Stimulated activated CD4-positive, alpha-beta T cell treated with anti-CD3 and anti-CD28 coated beads, Interleukin-1b, Interleukin-23, amount 100 ng/mL, for 1 hour (primary cell): Measurements from ENCODE around the gene BSN.

Experiments used
- DNase-seq, 2 donors: peaks; one replicate each; pipeline ENCODE4 v3.0.0-alpha.2; 2020; ENCODE audit warnings: low read depth in 2 of 2

Gene BSN

GRCh38 chr3:49553692-49554632 lies at the start of gene BSN:
TSS of gene BSN (plus strand) at chr3:49554477. CDS start at chr3:49554603, 126 bp downstream.
- DNase-seq = peak; percentile 70 to 71

DNA sequence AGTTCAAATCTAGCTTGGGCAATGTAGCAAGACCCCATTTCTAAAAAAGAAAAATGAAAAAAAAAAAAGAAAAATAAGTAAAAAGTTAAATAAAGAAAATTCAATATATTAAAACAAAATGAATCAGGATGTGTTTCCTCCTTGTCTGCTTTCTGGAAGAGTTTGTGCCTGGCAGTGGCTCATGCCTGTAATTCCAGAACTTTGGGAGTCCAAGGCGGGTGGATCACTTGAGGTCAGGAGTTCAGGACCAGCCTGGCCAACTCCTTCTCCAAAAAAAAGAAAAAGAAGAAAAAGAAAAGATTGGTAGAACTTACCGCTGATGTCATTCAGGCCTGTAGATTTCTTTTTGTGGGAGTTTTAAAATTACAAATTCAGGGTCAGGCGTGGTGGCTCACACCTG lies 47.4 kb upstream of the BSN start:
- DNase-seq = no peak

GRCh38 chr3:49509028-49509561 lies 45.2 kb upstream of the BSN start:
- no peak for DNase-seq

- no peak for DNase-seq
Observed at GRCh38 chr3:49511639-49512038, 42.6 kb upstream of the BSN start.

DNA sequence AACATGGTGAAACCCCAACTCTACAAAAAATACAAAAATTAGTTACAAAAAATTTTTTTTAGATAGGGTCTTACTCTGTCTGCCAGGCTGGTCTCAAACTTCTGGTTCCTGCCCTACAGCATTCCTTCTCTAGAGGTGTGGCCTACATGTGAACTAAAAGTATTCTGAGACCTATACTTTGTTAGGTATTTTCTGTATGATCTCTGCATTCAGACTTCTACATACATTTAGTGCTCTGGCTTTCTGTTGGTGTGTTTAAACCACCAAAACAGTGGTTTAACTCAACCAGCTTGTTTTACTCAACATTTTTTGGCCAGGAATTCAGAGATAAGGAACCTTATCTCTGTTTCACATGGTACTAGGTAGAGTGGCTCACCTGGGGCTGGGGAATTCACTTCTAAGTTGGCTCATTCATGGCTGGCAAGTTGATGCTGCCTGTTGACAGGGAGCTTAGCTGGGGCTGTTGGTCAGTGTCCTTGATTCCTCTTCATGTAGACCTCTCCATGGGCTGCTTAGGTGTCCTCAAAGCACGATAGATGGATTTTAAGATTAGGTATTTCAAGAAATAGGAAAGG lies 41.4 kb upstream of the BSN start:
- no peak for DNase-seq

- DNase-seq = no peak
Observed at GRCh38 chr3:49513494-49514124, 40.7 kb upstream of the BSN start.

DNA sequence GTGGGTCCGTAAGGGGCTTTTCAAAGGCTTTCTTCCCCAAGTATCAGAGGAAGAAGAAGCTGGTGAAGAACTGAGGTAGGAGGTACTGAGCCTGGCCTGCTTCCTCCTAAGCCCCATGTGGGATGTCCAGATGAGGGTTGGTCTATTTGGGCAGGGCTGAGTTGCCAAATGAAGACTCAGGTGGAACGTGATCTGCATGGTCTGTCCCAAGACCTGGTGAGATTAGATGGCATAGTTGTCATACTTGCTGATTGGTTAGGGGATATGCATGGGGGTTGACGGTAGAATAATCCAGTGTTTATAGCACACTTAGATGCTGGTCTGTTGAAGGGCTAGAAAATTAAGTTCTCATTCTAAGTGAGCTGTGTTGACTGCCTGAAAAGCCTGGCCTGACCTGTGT lies 36.3 kb upstream of the BSN start:
- no peak for DNase-seq

DNA sequence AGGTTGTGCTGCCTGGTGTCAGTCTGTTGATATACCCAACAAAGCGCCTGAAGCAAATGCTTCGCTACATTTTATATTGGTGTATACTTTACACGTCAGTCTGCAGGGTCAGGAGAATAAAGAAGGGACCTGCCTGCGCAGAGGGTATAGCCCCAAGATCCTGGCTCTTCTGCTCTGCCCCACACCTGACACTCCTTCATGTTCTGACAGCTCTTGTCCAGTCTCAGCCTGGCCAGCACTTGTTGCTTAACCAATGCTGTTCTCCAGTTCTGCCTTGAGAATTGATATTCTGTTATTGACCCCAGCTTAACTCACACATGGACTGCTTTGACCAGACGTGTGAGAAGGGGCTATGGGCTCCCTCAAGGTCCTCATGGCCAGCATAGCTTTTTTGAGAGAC lies 35.8 kb upstream of the BSN start:
- no peak for DNase-seq

- DNase-seq = no peak
Observed at GRCh38 chr3:49519296-49519695, 35.0 kb upstream of the BSN start.

GRCh38 chr3:49519916-49520385 lies 34.3 kb upstream of the BSN start:
- DNase-seq = no peak

DNA sequence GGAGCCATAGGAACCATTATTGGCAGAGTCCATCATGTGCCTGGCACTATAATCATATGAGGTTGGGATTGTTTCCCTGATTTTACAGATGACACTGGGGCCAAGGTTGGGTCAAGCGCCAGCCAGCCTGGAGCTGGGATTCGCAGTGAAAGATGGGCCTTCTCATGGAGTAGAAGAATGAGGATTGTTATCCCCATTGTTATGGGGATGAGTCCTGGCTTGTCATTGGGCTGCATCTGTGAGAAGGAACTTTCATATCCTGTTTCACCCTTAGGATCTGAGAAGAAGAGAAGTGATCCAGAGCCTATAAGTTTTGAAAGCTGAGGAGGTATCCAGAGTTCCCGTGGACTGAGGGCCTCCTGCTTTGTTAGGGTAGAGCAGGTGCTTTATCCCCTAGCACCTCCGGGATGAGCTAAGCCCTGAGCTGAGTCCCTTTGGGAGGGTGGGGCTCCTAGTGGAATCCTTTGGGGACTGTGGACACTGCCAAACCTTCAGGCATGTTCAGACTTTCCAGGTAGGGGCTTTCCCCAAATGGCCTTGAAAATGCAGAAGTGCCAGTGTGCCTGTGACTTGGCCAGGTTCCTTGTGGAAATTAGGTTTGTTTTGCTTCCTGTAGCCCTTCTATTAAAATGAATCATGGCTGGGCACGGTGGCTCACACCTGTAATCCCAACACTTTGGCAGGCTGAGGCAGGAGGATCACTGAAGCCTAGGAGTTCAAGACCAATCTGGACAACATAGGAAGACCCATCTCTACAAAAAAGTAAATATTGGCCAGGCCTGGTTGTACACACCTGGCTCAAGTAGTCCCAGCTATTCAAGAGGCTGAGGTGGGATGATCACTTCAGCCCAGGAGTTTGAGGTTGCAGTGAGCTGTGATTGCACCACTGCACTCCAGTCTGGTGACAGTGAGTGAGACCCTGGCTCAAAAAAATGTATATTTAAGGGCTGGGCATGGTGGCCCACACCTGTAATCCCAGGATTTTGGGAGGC lies 30.2 kb upstream of the BSN start:
- no peak for DNase-seq

DNA sequence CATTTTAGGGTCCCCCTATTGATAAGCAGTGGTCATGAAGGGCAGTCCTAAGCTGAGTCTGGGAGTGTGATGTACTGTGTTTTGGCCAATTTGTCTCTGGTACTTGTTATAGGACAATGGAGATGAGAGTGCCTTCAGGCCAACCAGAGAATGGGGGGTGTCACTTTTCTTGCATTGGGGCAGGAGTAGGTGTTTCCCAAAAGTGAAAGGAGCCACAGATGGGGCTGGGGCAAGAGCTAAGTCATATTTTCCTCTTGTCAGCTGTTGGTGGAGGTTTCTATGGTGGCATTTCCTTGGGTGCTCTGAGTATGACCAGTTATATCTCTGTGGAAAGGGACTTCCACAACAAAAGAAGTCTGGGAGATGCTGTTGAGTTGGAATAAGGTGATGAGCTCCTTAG lies 24.7 kb upstream of the BSN start:
- no peak for DNase-seq

DNA sequence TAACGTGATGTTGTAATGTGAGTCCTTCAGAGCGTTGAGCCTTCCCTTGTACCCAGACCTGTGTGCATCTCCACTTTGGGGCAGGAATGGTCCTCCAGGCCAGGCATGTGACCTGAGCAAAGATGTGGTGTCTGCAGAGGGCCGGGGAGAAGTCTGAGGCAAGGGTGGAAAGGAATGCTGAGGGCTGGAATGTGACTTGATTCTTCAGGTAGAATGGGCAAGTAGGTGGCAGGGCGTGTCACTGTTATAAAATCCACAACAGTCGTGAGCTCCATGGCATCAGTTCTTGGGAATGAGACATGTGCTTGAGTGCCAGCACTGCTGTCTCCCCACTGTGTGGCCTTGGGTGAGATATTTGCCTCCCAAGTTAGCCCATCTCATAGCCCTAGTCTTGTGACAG lies 24.0 kb upstream of the BSN start:
- DNase-seq = no peak

DNA sequence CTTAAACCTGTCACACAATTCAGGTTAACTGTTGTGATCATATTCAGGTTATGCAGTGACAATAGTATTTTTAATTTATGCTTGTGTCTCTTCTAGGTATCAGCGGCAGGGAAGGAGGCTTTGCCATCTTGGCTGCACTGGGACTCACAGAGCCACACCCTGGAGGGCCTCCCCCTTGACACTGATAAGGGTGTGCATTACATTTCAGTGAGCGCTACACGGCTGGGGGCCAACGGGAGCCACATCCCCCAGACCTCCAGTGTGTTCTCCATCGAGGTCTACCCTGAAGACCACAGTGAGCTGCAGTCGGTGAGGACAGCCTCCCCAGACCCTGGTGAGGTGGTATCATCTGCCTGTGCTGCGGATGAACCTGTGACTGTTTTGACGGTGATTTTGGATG lies 23.6 kb upstream of the BSN start:
- no peak for DNase-seq

DNA sequence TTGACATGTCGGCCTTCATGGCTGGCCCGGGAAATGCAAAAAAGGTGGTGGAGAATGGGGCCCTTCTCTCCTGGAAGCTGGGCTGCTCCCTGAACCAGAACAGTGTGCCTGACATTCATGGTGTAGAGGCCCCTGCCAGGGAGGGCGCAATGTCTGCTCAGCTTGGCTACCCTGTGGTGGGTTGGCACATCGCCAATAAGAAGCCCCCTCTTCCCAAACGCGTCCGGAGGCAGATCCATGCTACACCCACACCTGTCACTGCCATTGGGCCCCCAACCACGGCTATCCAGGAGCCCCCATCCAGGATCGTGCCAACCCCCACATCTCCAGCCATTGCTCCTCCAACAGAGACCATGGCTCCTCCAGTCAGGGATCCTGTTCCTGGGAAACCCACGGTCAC lies 23.1 kb upstream of the BSN start:
- no peak for DNase-seq

GRCh38 chr3:49531715-49532114 lies 22.6 kb upstream of the BSN start:
- no peak for DNase-seq

DNA sequence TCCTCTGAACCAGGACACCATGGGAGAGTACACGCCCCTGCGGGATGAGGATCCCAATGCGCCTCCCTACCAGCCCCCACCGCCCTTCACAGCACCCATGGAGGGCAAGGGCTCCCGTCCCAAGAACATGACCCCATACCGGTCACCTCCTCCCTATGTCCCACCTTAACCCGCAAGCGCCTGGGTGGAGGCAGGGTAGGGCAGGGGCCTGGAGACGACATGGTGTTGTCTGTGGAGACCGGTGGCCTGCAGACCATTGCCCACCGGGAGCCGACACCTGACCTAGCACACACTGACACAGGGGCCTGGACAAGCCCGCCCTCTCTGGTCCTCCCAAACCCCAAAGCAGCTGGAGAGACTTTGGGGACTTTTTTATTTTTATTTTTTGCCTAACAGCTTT lies 21.2 kb upstream of the BSN start:
- no peak for DNase-seq

- no peak for DNase-seq
Observed at GRCh38 chr3:49533786-49534519, 20.3 kb upstream of the BSN start.

- DNase-seq = no peak
Observed at GRCh38 chr3:49534581-49535441, 19.5 kb upstream of the BSN start.
